Suprapubic skin (tissue), 4 donors: ENCODE results near the gene CPEB4.

Source experiments
- CTCF ChIP-seq, 2 donors: fragments of 200-600 bp in 1 of 2; fragments of 450-650 bp in 1 of 2; sonication (generic) in 1 of 2; IDR thresholded peaks; one replicate each; pipeline ENCODE4 v1.5.1; 2016 to 2019; ENCODE audit warnings: antibody characterized with exemption in 2 of 2, mild to moderate bottlenecking in 1 of 2, moderate library complexity in 1 of 2
- EP300 ChIP-seq: sonication (generic); formaldehyde crosslinking; IDR thresholded peaks from one replicate; pipeline ENCODE4 v1.6.1; 2017; ENCODE audit warnings: antibody characterized with exemption
- POLR2A ChIP-seq, 2 donors: fragments of 450-650 bp; IDR thresholded peaks; one replicate each; pipeline ENCODE4 v1.6.1; 2017; ENCODE audit warnings: antibody characterized with exemption in 2 of 2, mild to moderate bottlenecking in 2 of 2, moderate library complexity in 2 of 2
- POLR2AphosphoS5 ChIP-seq, 3 donors: sonication (generic); formaldehyde crosslinking; IDR thresholded peaks; one replicate each; pipeline ENCODE4 v1.6.1; 2017; ENCODE audit warnings: antibody characterized with exemption in 3 of 3

GRCh38 chr5:173967241-173967640, 79.1 kb downstream of the CPEB4 start:
- TF ChIP-seq EP300 (no peak), CTCF (IDR thresholded peaks at IDR 0.05) (no peak), POLR2AphosphoS5 (IDR thresholded peaks at IDR 0.05) (no peak), POLR2A (IDR thresholded peaks at IDR 0.05) (no peak)
